HG02588 (cell line): Measurements from ENCODE around the gene CHST15.

Experiments used
- ATAC-seq: cut with Tn5 transposase; IDR thresholded peaks from one replicate; pipeline ENCODE4 v1.9.1; 2021; ENCODE audit warnings: mild to moderate bottlenecking, moderate library complexity; ENCODE audit not compliant: unreplicated experiment

Gene CHST15

DNA sequence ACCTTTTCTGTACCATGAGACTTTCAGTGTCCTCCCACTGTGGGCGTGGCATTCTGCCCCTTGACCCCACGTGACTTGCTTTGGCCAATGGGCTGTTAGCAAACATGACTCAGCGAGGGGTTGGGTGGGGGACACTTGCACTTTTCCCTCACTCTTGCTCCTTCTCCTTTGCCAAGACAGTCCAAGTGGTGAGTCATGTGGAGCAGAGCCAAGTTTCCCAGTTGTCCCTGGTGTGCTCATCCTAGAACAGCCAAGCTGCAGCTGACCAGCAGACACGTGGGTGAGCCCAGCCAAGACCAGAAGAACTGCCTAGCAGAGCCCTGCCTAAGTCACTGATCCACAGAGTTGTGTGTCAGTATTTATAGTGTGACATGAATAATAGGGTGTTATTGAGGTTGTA lies 119.0 kb downstream of the CHST15 start:
- no peak for ATAC-seq

DNA sequence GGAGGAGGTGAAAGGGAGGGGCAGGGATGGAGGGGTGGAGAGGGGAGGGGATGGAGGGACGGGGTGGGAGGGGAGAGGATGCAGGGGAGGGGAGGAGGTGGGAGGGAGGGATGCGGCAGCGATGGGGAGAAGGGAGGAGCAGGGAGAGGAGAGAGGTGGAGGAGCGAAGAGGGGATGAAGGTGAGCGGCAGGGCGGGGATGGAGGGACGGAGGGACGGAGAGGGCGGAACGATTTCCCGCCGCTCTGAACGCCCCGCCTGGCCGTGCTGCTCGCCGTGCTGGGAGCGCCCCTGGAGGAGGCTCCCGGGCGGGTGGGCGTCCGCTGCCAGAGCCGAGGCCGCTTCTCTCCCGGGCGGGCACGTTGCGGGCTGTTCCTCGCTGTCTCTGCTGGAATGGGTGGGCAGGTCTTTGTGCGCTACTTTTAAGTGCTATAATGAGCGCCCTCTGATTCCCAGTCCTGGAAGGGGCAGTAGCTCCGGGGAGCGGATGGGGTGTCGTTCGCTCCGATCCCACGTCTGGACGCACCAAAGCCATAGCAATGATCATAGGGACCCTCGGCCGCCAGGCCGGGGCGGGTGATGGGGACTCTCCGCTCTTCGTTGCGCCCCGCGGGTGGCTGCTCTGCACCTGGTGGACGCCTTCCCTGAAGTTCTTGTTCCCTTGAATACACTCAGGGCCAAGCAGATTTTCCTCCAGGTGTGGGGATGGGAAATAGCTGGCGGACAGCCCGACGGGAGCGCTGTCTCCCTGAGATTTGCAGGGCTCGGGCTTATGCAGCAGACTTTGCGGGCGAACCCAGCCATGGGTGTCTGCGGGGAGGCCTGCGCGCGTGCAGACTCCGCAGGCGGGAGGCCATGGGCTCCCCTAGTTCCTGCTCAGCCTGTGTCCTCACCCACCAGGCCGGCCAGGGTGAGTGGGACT lies 120.7 kb downstream of the CHST15 start:
- no peak for ATAC-seq

DNA sequence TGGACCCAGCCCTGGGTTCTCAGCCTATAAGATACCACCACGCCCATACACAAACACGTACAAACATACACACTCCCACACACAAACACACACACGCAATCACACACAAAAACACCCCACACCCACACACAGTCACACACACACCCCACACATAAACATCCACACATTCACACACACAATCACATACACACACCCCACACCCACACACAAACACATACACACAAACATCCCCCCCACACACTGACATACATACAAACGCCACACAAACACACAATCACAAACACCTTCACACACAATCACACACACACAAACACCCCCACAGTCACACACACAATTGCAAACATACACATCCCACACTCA lies 122.5 kb downstream of the CHST15 start:
- no peak for ATAC-seq

- ATAC-seq: no peak
These were observed 123.0 kb downstream of the CHST15 start for GRCh38 chr10:123970207-123970926.

GRCh38 chr10:123967626-123968243 lies 125.7 kb downstream of the CHST15 start:
- ATAC-seq: no peak

DNA sequence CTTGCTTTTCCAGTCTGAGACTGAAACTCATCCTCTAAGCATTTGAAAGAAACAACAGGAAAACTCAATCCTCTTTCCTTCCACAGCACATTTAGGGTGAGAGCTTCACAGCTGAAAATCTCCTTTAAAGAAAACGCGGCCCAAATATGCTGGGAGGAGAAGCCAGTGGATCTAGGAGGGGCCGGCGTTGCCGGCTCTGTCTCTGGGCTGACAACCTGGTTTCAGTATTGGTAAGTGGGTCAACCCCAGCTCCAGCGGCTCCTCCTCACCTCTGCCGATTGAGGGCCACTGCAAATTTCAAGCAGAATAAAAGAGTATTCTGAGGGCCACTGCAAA lies 126.5 kb downstream of the CHST15 start:
- no peak for ATAC-seq

DNA sequence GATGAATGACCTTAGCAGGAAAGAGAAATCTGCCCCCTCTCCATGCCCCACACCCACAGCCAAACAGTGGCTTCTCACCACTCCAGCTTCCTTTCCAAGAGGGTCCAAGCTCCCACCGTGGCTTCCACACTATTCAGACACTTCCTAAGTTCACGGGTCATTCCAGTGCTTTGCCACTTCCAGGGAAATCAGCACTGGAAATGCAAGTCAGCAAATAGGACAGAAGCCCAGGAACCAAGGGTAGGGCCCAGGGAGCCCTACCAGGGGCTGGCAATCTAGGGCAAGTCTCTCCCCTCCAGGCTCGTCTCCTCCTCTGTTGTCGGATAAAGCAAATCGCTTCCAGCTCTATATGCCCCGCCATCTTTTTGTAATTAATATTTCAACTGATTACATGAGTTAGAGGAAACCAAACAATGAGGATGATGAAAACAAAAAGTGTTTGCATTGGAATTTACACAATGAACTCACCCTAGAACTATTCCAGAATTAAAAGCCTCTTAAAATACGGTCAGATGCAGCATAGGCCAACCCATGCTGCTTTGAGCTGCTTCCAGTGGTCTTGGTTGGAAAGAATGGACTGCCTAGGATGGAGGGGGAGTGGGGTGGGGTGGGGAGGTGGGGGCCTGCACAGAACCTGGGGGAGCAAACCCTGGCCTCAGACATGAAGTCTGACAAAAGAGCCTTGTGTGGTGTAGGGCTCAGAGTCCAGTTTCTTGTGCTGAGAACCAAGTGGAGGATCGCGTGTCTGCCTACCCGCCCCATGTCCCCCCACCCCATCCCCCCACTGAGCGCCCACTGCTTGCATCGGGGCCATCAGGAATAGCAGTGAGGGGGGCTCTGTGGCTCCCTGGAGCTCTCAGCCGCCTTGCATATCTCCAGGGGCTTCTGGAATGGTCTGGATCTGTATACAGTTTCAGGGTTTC lies 127.2 kb downstream of the CHST15 start:
- no peak for ATAC-seq

DNA sequence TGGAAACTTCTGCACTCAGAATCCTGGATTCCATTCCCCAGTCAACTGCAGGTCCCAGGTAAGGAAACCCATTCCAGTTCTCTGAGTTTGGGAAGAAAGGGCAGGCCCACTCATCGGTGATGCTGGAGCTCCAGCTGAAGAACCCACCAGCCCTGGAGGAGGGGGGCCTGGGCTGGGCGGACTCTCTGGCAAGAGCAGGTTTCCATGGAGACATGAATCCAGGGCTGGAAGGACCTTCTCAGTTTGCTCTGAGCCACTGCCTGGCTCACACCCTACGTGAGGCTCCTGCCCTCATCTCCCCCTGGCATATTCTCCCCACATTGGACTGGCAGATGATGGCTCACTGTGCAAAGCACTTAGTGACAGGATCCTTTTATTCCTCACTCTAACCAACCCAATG lies 128.4 kb downstream of the CHST15 start:
- ATAC-seq: no peak

DNA sequence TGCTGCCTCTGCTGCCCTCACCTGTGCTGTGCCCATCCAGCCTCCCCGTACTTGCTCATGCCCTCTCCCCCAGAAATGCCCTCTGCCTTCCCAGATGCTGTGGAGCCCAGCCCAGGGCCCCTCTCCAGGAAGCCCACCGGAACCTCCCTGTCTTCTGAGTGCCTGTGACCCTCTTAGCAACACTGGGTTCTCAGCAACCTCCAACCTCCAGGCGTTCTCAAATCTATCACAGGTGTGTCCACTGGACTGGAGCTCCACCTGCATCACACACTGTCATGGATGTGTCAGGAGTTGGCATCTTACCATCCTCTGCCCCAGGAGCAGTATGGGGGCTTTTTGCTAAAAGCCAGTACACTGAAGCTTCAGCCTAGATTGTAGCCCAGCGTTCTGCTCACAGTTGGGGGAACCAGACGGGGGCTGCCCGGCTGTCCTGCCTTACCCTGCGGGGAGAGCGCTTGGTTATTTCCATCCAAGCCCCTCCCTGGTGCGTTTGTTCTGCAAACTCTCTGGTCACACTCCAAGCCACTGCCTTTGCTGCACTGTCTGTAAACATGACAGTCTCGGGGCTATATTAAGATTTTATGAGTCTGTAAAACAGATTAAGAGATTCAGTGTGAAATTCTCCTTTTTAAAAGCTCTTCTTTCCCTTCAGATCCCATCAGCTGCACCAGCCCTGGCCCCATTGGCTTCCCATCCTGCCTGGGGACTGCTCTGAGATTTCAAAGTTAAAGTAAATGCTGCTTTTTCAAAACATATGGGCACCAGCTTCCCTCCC lies 130.5 kb downstream of the CHST15 start:
- no peak for ATAC-seq

DNA sequence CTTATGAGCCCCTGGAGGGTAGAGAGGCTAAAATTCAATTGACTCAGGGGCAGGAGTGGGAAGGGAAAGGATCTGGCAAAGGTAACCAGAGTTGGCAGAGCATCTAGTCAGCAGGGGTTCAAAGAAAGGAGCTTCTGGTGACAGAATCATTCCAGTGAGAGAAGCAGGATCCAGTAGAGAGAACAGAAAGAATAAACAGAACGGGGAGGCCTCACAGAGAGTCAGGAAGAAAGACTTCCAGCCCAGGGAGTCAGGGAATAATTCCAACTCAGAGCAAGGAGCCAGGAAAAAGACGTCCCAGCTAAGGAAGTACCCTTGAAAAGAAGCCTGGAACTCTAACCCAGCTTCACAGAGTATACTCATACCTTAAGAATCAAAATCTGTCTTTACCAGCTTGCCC lies 135.2 kb downstream of the CHST15 start:
- ATAC-seq: no peak
